AG09309 (cell line): ENCODE data around the gene PDE1C.

Experiments used
- DNase-seq: peaks from one replicate; pipeline ENCODE4 v3.0.0-alpha.2; 2010; ENCODE audit warnings: low read depth
- H3K4me3 ChIP-seq: 2 replicates; pipeline ENCODE4 v1.5.1; 2011; ENCODE audit warnings: mild to moderate bottlenecking, low read depth, low read length, moderate library complexity; ENCODE audit not compliant: control insufficient read depth
- CTCF ChIP-seq: IDR thresholded peaks from 2 replicates; pipeline ENCODE4 v1.5.1; 2011; ENCODE audit warnings: mild to moderate bottlenecking, low read depth, low read length, inconsistent platforms; ENCODE audit not compliant: insufficient read depth, control insufficient read depth; ENCODE audit errors: missing control alignments

Gene PDE1C

GRCh38 chr7:31783221-31783620 is 287.0 kb downstream of the PDE1C start:
- no peak overlapping the region for H3K4me3 ChIP-seq
- no peak for TF ChIP-seq CTCF
- DNase-seq = no peak

DNA sequence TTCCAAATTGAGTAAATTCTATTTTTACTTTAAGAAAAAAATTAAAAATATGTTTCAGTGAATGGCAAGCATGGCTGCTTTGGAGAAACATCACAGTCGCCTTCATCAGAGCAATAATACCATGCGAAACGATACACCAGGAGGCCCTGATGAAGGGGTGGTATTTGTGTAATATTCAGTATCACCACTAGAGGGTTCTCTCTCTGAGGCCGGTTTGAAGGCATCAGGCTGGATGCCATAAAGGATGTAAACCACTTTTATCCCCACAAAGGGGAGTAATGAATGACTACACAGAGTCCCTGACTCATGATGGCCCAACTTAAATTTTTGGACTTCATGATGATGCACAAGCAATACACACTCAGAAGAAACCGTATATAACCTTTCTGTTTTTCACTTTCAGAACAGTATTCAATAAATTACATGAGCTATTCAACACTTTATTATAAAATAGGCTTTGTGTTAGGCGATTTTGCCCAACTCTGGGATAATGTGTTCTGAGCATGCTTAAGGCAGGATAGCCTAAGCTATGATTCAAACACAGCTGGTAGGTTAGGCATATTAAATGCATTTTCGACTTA is 287.7 kb downstream of the PDE1C start:
- H3K4me3 ChIP-seq = no peak overlapping the region
- peak; percentile 69 for TF ChIP-seq CTCF
- DNase-seq = peak; percentile 21

DNA sequence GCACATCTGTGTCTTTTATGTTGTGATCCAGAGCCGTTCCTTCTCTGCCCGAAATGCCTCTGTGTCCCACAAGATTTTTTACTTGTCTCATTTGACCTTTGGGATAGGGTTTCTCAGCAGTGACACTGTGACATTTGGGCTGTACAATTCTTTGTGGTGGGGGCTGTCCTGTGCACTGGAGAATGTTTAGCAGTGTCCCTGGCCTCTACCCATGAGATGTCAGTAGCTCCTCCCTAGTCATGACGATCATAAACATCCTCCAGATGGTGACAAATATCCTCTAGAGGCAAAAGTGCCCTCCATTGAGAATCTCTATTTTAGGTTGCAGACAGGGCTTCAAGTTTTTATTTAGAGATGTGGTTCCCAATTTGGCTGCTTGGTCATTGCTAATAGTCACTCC is 291.9 kb downstream of the PDE1C start:
- TF ChIP-seq CTCF = no peak
- no peak overlapping the region for H3K4me3 ChIP-seq
- no peak for DNase-seq

DNA sequence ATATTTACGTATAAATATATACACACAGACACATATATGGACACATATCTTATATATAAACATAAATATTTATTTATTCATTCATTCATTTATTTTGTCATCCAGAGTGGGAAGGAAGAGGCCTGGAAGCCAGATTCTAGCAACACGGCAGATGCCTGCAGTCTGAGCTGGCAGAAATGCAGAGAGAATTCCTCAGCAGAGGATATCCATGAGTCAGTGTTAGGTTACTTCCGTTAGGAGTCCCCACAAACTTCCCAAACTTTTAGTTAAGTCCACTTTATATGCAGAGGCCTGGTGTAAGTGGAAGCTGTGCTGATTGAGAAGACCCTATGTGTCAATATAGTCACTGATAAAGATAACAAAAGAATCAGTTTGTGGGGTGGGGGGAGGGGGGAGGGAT is 293.6 kb downstream of the PDE1C start:
- no peak overlapping the region for H3K4me3 ChIP-seq
- TF ChIP-seq CTCF = no peak
- DNase-seq = peak; percentile 13

DNA sequence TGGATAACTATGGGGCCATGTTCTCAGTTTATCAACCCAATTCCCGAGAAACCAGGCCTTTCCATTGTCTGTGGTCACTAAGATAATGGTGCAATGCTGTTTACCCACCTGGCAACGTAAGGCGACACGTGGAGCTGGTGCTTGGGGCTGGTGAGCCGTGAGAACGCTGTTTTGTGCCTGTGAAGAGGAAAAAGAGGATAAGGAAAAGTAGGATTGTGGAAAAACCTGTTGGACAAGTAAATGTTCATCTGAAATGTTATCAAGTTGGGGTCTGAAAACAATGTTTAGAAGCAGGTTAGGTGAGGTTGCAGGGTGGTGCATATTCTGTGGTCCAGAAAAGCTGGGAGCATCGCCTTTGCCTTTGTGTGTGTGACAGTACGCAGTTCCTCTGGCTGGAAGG is 294.7 kb downstream of the PDE1C start:
- no peak for DNase-seq

DNA sequence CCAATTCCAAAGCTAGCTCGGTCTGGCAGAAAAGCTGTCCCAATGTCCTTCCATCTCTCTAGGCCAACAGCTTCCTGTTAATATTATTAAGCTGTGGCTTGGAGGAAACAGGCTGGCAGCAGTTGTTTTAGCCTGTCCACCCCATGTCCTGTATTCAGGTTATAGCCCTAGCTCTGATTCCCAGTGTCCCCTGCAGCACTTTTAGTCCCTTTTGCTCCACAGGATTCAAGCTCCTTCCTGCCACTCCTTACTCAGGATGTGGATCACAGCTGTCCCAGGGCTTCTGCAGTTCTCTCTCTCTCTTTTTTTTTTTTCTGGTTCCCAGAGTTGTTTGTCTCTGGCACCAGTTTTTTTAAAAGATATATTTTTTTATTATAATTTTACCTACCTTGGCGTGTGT is 298.0 kb downstream of the PDE1C start:
- DNase-seq = no peak
- no peak overlapping the region for H3K4me3 ChIP-seq
- TF ChIP-seq CTCF = no peak

More for the DNA sequence above, 294.7 kb downstream of the PDE1C start:
- no peak for TF ChIP-seq CTCF
- no peak overlapping the region for H3K4me3 ChIP-seq

- TF ChIP-seq CTCF = no peak
- H3K4me3 ChIP-seq = no peak overlapping the region
- DNase-seq = no peak
Observed at GRCh38 chr7:31767686-31768358, 302.4 kb downstream of the PDE1C start.
